WTC11 (cell line): ENCODE measurements around the gene KDELR1.
"Not testable (repeated sequence)": the region's sequence is repeated elsewhere in the genome, so short reads cannot be mapped to it uniquely, and the experiment has no call there.

Source experiments
- JAZF1 ChIP-seq: fragments of 250-450 bp; sonication (Bioruptor Pico); IDR thresholded peaks from 2 replicates; pipeline ENCODE4 v1.9.0; 2021; ENCODE audit warnings: moderate library complexity, mild to moderate bottlenecking, inconsistent platforms
- MXD4 ChIP-seq: fragments of 250-450 bp; sonication (Bioruptor Pico); IDR thresholded peaks from 2 replicates; pipeline ENCODE4 v1.8.0; 2021; ENCODE audit warnings: mild to moderate bottlenecking, moderate library complexity, borderline replicate concordance
- TF ChIP-seq, protein P1 (sequence below): fragments of 200-600 bp; IDR thresholded peaks from 2 replicates; pipeline ENCODE4 v1.8.0; 2022; ENCODE audit warnings: antibody characterized with exemption

DNA sequence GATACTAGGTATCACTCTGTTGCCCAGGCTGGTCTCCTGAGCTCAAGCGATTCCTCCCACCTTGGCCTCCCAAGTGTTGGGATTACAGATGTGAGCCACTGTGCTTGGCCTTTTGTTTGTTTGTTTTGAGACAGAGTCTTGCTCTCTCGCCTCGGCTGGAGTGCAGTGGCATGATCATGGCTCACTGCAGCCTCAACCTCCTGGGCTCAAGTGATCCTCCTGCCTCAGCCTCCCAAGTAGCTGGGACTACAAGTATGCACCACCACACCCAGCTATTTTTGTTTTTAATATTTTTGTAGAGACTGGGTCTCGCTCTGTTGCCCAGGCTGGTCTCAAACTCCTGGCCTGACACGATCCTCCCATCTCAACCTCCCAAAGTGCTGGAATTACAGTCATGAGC, 19.6 kb downstream of the KDELR1 start:
- not testable (repeated sequence) for TF ChIP-seq MXD4, JAZF1 (CRISPR knock-in tag)
- TF ChIP-seq, protein P1, sequence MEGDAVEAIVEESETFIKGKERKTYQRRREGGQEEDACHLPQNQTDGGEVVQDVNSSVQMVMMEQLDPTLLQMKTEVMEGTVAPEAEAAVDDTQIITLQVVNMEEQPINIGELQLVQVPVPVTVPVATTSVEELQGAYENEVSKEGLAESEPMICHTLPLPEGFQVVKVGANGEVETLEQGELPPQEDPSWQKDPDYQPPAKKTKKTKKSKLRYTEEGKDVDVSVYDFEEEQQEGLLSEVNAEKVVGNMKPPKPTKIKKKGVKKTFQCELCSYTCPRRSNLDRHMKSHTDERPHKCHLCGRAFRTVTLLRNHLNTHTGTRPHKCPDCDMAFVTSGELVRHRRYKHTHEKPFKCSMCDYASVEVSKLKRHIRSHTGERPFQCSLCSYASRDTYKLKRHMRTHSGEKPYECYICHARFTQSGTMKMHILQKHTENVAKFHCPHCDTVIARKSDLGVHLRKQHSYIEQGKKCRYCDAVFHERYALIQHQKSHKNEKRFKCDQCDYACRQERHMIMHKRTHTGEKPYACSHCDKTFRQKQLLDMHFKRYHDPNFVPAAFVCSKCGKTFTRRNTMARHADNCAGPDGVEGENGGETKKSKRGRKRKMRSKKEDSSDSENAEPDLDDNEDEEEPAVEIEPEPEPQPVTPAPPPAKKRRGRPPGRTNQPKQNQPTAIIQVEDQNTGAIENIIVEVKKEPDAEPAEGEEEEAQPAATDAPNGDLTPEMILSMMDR, result not testable (repeated sequence)
